Mesothelial cell of epicardium (in vitro differentiated cells): ENCODE results near the gene IQGAP2. TPM values are rescaled to one million over a fixed set of nuclear protein-coding genes. Genes with fewer than 3 reads are reported as not detected.

Experiments
- DNase-seq, 2 experiments: peaks; one replicate each; pipeline ENCODE4 v3.0.0; 2021; ENCODE audit warnings: low spot score in 2 of 2; ENCODE audit not compliant: unreplicated experiment in 2 of 2
- H3K27ac Mint-ChIP-seq: 2 replicates; pipeline ENCODE4 v1.8.0; 2021; ENCODE audit warnings: mixed read lengths
- H3K27me3 Mint-ChIP-seq: 2 replicates; pipeline ENCODE4 v1.8.0; 2021; ENCODE audit warnings: low read depth, mixed read lengths
- H3K36me3 Mint-ChIP-seq: 2 replicates; pipeline ENCODE4 v1.8.0; 2021; ENCODE audit warnings: mixed read lengths
- H3K4me1 Mint-ChIP-seq: 2 replicates; pipeline ENCODE4 v1.8.0; 2021; ENCODE audit warnings: mixed read lengths
- H3K4me3 Mint-ChIP-seq: 2 replicates; pipeline ENCODE4 v1.8.0; 2021; ENCODE audit warnings: mild to moderate bottlenecking, moderate library complexity, mixed read lengths
- H3K9me3 Mint-ChIP-seq: 2 replicates; pipeline ENCODE4 v1.8.0; 2021; ENCODE audit warnings: mixed read lengths
- total RNA-seq: library from RNA; stranded (reverse); gene quantifications from 3 replicates; pipeline ENCODE4 v1.2.1, GENCODE V29; 2021
- TF ChIP-seq, protein P1 (sequence below): fragments of 200-600 bp; sonication (generic); IDR thresholded peaks from one replicate; pipeline ENCODE4 v1.5.0; 2021; ENCODE audit warnings: antibody characterized with exemption; ENCODE audit not compliant: unreplicated experiment

Gene IQGAP2
- total RNA-seq, 1 donor from 2014 or later = 13.9 TPM

DNA sequence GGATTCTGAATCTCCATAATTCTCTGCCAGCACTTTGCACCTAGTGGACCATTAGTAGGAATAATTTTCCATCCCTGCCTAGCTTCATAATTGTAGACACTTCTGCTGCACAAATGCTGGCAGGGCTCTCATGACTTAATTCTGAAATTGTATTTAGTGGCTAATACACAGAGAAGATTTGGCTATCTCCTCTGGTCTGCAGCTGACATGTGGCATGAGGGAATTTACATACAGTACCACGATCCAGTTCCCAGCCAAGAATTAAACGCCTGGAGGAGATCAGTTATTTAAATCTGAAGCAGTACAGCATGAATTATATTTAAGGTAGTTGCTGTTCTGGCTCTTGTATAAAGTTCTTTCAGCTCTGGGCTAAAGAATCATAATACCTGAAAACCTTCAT is 46.5 kb downstream of the IQGAP2 start:
- Mint-ChIP-seq H3K27me3 (no peaks in the 10 kb centered on the region), H3K4me1 (no peaks in the 10 kb centered on the region), H3K36me3 (peaks cover 2% of the 10 kb centered on the region), H3K27ac (no peak overlapping the region), H3K9me3 (no peaks in the 10 kb centered on the region), H3K4me3 (no peak overlapping the region)
- TF ChIP-seq, protein P1, sequence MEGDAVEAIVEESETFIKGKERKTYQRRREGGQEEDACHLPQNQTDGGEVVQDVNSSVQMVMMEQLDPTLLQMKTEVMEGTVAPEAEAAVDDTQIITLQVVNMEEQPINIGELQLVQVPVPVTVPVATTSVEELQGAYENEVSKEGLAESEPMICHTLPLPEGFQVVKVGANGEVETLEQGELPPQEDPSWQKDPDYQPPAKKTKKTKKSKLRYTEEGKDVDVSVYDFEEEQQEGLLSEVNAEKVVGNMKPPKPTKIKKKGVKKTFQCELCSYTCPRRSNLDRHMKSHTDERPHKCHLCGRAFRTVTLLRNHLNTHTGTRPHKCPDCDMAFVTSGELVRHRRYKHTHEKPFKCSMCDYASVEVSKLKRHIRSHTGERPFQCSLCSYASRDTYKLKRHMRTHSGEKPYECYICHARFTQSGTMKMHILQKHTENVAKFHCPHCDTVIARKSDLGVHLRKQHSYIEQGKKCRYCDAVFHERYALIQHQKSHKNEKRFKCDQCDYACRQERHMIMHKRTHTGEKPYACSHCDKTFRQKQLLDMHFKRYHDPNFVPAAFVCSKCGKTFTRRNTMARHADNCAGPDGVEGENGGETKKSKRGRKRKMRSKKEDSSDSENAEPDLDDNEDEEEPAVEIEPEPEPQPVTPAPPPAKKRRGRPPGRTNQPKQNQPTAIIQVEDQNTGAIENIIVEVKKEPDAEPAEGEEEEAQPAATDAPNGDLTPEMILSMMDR = no peak
- no peak for DNase-seq

- Mint-ChIP-seq H3K36me3 (peaks cover 2% of the 10 kb centered on the region), H3K4me1 (no peaks in the 10 kb centered on the region), H3K9me3 (no peaks in the 10 kb centered on the region), H3K27me3 (no peaks in the 10 kb centered on the region), H3K27ac (no peak overlapping the region), H3K4me3 (no peak overlapping the region)
- DNase-seq = no peak
- TF ChIP-seq, protein P1 = no peak
Measured at GRCh38 chr5:76450054-76450453, 47.0 kb downstream of the IQGAP2 start.

DNA sequence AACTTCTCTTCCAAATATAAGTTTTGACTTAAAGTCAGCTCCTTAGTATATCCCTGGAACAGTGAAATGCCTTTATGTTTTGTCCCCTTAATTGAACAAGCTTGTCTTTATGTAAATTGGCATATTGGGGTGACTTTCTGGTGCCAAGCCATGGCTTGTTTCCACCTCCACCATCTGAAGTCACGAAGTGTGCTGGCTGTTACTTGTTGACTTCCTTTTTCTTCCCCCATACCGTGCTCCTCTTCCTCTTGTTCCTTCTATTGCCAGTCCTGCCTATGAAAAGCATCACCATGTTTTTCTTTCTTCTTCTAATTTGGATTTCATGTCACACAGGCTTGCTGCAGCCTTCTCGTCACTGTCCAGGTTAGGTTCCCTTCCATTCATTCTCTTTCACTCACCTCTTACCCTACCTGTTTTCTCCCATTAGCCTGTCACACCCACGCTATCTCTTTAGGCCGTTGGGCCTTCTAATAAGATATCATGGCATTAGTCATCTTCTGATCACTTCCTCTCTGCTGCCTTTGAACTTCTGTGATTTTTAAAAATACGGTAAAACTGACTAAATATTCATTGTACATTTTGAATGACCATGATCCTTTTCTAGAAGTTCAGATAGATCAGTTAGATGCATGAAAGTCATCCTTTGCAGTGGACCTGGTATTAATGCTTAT is 48.1 kb downstream of the IQGAP2 start:
- no peaks in the 10 kb centered on the region for H3K9me3 Mint-ChIP-seq
- H3K4me1 Mint-ChIP-seq = no peaks in the 10 kb centered on the region
- H3K27ac Mint-ChIP-seq = no peak overlapping the region
- H3K27me3 Mint-ChIP-seq = no peaks in the 10 kb centered on the region
- DNase-seq = no peak
- no peak overlapping the region for H3K4me3 Mint-ChIP-seq
- TF ChIP-seq, protein P1 = no peak
- peaks cover 2% of the 10 kb centered on the region for H3K36me3 Mint-ChIP-seq

- Mint-ChIP-seq H3K27ac (no peak overlapping the region), H3K4me1 (peaks cover 8% of the 10 kb centered on the region), H3K9me3 (no peaks in the 10 kb centered on the region), H3K36me3 (no peaks in the 10 kb centered on the region), H3K27me3 (no peaks in the 10 kb centered on the region), H3K4me3 (no peak overlapping the region)
- no peak for DNase-seq
- TF ChIP-seq, protein P1 = no peak
Measured at GRCh38 chr5:76455531-76456133, 52.5 kb downstream of the IQGAP2 start.

DNA sequence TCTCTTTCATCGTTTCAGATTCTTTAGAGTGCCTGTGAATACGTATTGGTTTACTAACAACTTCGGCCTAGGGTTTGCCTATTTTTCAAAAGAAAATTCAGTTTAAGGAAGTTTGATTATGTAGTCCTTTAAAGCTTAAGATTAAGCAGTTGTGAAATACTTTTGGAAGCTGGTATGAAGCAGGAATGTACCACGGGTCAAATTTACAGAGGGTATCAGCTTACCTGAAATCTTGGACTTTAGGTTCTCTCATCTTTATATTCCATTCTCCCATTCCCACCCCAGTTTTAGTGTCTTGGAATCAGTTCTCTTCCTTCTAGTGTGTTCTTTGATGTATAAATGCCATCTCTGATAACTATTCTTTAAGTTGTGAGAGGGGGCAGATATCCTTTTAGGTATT is 53.2 kb downstream of the IQGAP2 start:
- no peak overlapping the region for H3K27ac Mint-ChIP-seq
- H3K4me1 Mint-ChIP-seq = peaks cover 8% of the 10 kb centered on the region
- no peak for DNase-seq
- H3K4me3 Mint-ChIP-seq = no peak overlapping the region
- no peaks in the 10 kb centered on the region for H3K27me3 Mint-ChIP-seq
- H3K36me3 Mint-ChIP-seq = no peaks in the 10 kb centered on the region
- TF ChIP-seq, protein P1 = no peak
- no peaks in the 10 kb centered on the region for H3K9me3 Mint-ChIP-seq
